H1 (cell line): ENCODE data around the gene CLEC16A.

Experiments
- BACH1 ChIP-seq: IDR thresholded peaks from 2 replicates; pipeline ENCODE4 v1.6.1; 2012; ENCODE audit warnings: low read length, improper control_type of control experiment
- BRCA1 ChIP-seq: IDR thresholded peaks from 2 replicates; pipeline ENCODE4 v1.6.1; 2012; ENCODE audit warnings: low read depth, low read length, improper control_type of control experiment
- CBX8 ChIP-seq: fragments of 300-800, 300-1000 bp; sonication (generic); IDR thresholded peaks from 2 replicates; pipeline ENCODE4 v1.7.1; 2016; ENCODE audit warnings: low read depth, low read length, borderline replicate concordance
- CEBPB ChIP-seq: IDR thresholded peaks from 2 replicates; pipeline ENCODE4 v1.6.1; 2012; ENCODE audit warnings: low read depth, low read length
- CHD2 ChIP-seq: IDR thresholded peaks from 2 replicates; pipeline ENCODE4 v1.6.1; 2012; ENCODE audit warnings: low read length, improper control_type of control experiment
- EZH2 ChIP-seq: fragments of 200-600 bp; sonication (generic); IDR thresholded peaks from 2 replicates; pipeline ENCODE4 v1.7.1; 2012; ENCODE audit warnings: low read depth, mild to moderate bottlenecking, moderate library complexity, low read length, inconsistent platforms; ENCODE audit not compliant: severe bottlenecking
- GABPA ChIP-seq: IDR thresholded peaks from 2 replicates; pipeline ENCODE4 v1.6.1; 2011; ENCODE audit warnings: mild to moderate bottlenecking, low read length, moderate library complexity, borderline replicate concordance; ENCODE audit not compliant: insufficient read depth
- HDAC2 ChIP-seq, 2 experiments: fragments of 300-600 bp in 1 of 2; sonication (generic) in 1 of 2; IDR thresholded peaks; 2 replicates each; pipeline ENCODE4 v1.6.1; 2011 to 2012; ENCODE audit warnings: low read depth in 2 of 2, low read length in 2 of 2, mild to moderate bottlenecking in 2 of 2, moderate library complexity in 2 of 2, borderline replicate concordance in 1 of 2, inconsistent platforms in 1 of 2
- POLR2A ChIP-seq, 2 experiments: IDR thresholded peaks; 1 replicate in 1 of 2; 2 replicates in 1 of 2; pipeline ENCODE4 v1.6.1; 2011; ENCODE audit warnings: low read depth in 2 of 2, low read length in 2 of 2, mild to moderate bottlenecking in 2 of 2; ENCODE audit errors: control extremely low read depth in 1 of 2
- RFX5 ChIP-seq: IDR thresholded peaks from 2 replicates; pipeline ENCODE4 v1.6.1; 2011; ENCODE audit warnings: low read depth, low read length, improper control_type of control experiment, borderline replicate concordance
- TF ChIP-seq, protein P1 (sequence below), 3 experiments: IDR thresholded peaks; 1 replicate in 2 of 3; 2 replicates in 1 of 3; pipeline versions ENCODE4 v1.5.1 to v1.6.1; 2011; ENCODE audit warnings: low read length in 3 of 3, mild to moderate bottlenecking in 3 of 3, inconsistent platforms in 2 of 3, low read depth in 1 of 3, moderate library complexity in 1 of 3; ENCODE audit not compliant: insufficient read depth in 1 of 3; ENCODE audit errors: control extremely low read depth in 1 of 3

DNA sequence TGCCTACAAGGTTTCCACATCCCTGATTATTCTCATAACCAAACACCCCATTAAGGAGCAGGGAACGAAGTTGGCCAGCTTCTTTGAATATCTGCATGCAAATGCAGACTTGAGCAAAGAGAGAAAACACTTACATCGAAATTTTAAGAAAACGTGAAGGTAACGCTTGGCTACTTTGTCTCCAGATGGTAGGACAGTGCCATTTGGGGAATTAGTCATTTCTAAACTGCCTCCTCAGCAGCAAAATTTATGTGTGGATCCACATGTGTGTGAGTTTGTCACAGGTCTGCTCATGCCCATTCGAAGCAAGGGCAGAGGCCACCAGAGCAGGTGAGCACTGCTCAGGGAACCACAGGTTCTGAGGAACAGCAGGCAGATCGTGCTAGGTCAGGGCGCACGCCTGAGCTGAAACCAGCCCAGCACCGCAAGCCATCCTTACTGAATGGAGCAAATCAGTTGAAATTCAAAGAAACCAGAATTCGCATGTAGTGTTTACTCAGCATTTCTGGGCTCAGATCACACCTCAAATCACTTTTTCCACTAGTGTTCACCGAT lies 231.5 kb downstream of the CLEC16A start:
- TF ChIP-seq CHD2 = no peak
- TF ChIP-seq GABPA = no peak
- TF ChIP-seq, protein P1, sequence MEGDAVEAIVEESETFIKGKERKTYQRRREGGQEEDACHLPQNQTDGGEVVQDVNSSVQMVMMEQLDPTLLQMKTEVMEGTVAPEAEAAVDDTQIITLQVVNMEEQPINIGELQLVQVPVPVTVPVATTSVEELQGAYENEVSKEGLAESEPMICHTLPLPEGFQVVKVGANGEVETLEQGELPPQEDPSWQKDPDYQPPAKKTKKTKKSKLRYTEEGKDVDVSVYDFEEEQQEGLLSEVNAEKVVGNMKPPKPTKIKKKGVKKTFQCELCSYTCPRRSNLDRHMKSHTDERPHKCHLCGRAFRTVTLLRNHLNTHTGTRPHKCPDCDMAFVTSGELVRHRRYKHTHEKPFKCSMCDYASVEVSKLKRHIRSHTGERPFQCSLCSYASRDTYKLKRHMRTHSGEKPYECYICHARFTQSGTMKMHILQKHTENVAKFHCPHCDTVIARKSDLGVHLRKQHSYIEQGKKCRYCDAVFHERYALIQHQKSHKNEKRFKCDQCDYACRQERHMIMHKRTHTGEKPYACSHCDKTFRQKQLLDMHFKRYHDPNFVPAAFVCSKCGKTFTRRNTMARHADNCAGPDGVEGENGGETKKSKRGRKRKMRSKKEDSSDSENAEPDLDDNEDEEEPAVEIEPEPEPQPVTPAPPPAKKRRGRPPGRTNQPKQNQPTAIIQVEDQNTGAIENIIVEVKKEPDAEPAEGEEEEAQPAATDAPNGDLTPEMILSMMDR (IDR thresholded peaks at IDR 0.05; ENCODE audit: control extremely low read depth in 1 of 3, insufficient read depth in 1 of 3, low read depth in 1 of 3, low read length in 3 of 3) = no peak
- TF ChIP-seq BRCA1 = no peak
- no peak for TF ChIP-seq POLR2A (IDR thresholded peaks at IDR 0.05; ENCODE audit: control extremely low read depth in 1 of 2, low read depth in 2 of 2, low read length in 2 of 2)
- TF ChIP-seq RFX5 = no peak
- no peak for TF ChIP-seq BACH1
- no peak for TF ChIP-seq CBX8
- TF ChIP-seq HDAC2 (IDR thresholded peaks at IDR 0.05; ENCODE audit: borderline replicate concordance in 1 of 2, low read depth in 2 of 2, low read length in 2 of 2) = no peak
- no peak for TF ChIP-seq EZH2
- TF ChIP-seq CEBPB = no peak
